T-helper 1 cell (primary cell): Measurements from ENCODE around the gene EFNA5.

Source experiments
- DNase-seq, 5 donors: peaks; one replicate each; pipeline ENCODE4 v3.0.0-alpha.2; 2012 to 2020

Gene EFNA5

DNA sequence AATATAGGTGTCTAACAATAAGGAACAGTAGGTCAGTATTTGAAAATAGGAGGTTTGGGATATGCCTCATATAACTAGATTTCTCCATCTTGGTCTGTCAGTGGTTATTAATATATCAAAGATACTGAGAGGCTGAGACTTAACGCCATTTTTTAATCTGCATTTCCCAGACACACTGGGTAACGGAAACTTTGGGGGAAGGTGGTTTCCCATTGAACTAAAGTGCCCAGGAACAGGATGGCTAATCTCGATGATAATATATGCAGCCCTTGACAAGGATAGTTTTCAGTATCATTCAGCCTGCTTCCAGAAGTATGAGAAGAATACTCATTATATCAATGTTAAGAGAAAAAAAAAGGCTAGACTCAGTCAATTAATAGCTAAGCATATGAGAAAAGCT is 30.7 kb downstream of the EFNA5 start:
- no peak for DNase-seq

DNA sequence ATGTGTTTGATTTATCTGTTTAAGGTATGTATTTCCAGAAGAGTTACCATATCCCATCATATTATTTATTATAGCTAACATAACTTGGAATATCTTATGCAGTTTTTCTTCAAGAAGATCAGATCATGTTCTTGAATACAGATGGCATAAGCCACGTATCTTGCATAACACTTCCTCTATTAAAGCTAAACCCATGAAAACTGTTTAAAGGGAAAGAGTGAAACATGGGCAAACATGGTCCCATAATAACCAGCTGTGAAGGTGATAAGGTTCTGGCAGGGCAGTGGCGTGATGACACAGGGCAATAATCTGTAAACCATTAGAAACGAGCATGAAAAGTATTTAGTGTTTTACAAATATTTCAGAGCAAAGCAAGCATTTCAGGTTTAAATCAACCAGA is 34.2 kb downstream of the EFNA5 start:
- DNase-seq, result no peak

DNA sequence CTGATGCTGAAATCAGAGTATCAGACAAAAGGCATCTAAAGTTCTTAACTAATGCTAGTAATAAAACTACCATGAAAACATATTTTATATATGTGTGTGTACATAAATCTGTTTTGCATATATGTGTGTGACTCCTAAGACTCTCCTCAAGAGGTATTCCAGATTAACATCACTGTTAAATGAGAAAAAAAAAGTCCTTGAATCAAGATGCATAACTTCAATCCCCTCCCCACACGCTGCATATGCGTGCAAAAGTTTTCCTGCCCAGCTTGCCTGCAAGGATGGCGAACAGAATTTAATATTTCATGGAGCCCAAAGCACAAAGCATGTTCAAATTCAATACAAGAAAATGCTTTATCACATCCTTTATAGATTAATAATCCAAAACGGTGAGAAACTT is 34.7 kb downstream of the EFNA5 start:
- DNase-seq, result no peak

DNA sequence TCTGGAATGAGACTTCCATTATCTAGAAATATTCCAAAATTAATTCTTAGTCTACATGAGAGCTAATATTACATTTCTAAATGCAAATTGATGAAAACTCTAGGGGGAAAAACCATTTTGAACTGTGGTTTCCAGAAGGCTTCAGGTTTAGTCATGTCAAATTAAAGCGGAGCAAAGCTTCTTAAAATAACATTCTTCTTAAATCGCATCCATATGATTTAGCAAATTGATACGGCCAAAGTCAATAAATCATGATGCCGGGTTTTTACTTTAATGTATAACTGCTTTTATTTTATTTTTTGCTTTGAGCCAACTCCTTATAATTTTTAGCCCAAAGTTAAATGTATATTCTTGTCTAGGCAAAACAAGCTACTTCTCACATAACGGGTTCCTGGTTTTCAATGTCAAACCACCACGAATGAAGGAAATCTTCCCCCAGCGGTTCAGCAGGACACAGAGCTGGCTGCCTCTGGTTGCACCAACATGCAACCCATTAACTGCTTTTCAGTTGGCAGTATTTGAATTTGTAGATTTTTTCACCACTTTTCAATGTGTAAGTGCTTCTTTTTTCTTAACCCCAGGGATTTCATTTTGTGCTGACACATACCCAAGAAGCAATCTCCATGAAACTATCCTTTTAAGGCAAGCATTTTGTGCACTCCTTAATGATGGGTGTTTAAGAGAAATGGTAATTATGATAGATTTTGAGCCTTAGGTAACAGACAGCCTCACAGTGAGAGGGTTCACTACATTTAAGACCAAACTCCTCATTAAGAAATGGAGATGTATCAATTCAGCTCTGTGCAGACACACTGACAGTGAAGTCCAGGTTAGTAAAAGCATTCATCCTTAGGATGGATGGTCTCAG is 35.5 kb downstream of the EFNA5 start:
- DNase-seq, result no peak

DNA sequence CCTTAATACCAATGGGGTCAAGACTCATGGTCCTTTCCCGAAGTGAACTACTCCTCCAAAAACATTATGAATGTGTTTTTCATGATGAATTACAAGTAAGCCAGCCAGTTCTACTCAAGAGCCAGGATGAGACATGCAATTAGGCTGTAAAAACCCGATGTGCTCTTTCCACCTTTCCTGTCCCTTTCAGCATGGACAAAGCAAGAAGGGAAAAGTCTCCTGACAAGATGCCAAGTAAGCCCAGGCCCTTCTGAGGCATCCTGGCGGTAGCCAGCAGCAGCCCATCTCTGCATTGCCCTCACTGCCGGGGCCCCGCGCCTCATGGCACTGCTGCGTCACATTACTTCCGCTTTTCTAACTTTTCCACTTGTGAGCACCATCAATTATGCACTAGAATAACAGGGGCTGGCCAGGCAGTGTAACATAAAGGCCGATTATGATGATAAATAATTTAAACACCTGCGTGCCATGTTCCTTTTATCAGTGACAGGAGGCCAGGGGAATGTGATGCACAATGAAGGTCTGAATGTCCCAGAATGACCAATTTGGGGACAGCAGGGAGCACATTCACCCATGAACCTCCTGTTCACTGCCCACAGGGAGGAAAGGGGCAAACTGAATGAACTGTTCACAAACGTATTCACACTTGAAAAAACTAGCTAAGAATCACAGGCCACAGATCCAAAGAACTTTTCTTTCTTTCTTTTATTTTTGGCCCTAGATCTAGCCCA is 37.4 kb downstream of the EFNA5 start:
- no peak for DNase-seq

DNA sequence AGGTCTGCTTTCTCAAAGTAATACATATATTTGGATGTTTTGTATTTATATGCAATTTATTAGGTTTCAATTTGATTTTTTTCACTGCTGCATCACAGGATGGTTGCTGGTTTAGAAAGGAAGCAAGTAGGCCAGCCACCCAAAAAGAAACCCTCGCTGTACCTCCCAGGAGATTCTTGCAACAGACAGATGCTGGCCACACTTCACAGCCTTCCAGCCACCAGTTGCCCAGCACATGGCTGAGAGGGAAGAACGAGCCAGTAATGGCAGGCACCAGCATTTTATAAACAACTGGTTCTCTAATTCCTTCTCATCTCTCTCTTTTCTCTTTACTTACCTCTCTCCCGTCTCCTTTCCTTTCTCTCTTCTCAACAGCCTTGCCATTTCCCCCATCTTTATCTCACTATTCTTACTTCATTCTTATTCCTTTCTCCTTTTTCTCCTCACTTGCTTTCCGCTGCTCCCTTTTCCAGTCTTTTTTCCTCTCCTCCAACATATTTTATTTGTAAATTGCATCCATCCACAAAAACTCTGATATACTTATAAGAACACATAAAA is 38.9 kb downstream of the EFNA5 start:
- no peak for DNase-seq

DNA sequence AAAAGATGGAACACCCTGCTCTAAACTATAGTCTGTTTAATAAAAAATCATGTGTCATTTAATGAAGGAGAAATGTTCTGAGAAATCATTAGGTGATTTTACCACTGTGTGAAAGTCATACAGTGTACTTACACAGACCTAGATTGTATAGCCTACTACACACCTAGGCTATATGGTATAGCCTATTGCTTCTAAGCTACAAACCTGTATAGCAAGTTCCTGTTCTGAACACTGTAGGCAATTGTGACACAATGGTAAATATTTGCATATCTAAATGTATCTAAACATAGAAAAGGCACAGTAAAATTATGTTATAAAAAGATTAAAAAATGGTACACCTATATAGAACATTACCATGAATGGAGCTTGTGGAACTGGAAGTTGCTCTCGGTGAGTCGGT is 40.6 kb downstream of the EFNA5 start:
- no peak for DNase-seq

DNA sequence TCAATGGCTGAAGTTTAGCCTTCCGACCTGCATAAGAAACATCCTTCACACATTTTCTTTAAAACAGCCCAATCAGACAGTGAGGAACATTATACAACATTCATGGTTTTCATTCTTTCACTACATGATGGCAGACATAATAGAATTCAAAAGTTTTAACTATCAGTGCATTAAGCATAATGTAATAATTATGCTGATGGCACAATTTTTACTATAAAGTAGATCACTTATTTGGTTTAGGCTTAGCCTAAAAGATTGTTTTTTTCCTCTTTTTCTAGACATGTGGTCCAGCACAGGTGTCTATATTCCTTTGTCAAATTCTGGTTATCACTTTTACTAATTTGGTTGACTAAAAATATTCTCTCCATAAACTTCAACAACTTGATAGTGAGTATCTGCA is 46.5 kb downstream of the EFNA5 start:
- no peak for DNase-seq

DNA sequence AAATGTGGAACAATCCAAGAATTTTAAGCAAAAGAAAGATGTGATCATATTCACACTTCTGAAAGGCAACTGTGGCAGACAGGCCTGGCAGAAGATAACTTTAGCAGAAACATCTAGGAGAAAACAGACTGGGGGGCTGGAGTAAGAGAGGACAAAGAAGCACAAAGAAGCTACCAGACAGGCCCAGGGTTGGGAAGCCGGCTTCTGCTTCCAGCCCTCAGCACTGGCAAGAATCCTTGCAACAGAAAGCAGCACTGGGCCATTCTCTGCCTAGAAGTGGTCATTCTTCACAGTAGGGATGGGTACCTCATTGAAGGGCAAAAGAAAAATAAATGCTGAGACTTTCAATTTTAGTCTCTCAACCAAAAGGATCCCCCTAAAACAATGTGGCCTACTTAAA is 49.6 kb downstream of the EFNA5 start:
- no peak for DNase-seq

DNA sequence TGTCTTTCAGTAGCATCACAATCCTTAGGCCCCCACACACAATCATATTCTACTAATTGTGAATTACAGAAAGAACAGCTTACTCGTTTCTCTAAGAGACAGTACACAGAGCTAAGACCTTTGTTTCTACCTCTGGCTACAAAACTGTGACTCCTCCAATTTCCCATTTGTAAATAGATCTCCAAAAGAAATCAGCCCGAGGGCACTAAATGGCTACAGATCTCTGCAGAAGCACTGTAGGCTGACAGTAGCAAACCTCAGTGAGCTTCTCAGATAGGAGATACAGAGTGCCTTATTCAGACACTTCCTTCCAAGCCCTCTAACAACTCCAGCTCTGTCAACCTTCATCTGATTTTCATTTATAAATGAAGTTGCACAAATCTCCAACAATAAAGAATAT is 51.0 kb downstream of the EFNA5 start:
- DNase-seq, result no peak

DNA sequence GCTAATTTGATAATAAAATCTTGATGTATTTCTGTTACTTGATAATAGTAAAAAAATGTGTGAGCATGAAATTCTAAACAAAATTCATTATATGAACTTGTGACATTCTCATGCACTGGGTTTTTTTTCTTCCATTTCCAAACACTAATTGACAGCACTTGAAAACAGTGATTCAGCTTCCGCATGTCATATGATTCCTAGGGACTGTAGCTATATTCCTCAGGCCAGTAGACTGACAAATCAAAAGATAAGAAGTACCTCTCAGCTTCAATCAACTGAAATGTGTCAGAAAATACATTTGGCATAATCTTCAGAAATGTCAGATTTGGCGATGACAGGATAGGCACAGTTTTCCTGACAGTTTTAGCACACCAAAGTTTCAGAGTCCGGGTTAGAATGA is 52.5 kb downstream of the EFNA5 start:
- DNase-seq, result no peak

DNA sequence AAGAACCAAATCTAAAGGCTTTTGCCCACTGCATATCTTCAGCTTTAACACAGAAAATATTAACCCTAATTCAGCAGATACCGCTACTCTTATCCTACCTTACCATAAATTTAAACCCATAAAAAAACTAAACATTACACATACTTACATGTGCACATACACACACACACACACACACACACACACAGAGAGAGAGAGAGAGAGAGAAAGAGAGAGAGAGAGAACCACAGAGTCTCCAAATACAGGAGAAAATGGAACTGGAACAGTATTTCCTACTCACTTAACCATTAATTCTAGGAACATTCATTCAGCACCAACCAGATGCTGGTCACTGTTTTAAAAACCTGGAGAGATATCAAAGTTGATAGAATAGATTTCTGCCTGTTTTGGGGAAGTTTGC is 53.7 kb downstream of the EFNA5 start:
- DNase-seq, result no peak

DNA sequence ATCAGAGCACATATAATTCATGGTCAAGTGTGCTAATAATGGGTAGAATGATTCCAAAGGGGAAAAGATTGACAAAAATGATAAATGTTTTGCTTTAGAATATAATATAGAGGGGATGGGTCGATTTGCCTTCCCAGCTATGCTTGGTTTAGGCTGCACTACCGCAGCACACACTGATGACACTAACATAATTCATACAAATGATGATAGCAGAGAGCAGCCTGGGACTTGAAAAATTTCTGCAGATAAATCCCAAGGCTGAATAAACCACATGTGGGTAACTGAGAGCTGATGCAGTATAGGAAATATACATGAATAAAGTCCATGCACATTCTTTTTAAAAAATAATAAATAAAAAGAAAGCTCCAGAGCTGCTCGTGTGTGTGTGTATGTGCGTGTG is 54.5 kb downstream of the EFNA5 start:
- no peak for DNase-seq

DNA sequence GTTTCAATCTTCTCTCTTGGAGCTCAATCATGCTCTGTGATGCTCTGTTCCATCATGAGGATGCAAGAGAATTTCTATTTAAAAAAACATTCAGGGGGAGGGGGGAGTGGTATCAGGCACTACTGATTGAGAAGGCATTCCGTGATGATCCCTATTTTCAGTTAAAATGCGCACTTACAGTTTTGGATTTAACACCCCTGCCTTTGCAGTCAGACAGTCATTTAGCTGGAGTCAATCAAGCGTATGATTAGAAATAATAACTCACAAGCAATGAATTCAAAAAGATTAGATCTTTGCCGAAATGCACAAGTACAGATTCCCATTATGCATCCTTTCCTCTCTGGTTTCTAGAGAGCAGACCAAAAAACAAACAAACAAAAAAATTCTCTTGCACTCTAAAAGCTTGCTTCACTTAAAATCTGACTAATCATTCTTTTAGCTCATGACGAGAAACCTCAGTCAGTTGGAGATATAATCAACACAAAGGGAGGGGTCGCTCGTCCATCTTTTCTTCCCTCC is 55.4 kb downstream of the EFNA5 start:
- DNase-seq, result no peak

DNA sequence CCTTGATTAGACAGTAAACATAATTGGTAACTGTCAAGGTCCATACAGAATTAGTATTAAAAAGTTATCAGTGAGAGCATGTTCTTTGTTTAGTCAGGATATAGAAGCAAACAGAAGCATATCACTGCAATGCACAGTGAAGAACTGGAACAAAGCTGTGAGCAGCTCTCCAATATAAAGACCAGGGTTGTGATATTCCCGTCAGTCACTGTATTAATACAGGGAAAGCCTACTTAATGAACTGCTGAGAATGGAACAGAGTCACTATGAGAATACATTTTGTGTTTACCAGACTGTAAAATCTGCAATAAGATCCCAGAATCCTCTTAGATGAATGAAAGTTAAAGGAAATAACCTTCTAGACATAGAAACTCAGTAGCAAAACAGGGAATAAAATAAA is 58.2 kb downstream of the EFNA5 start:
- DNase-seq, result no peak

DNA sequence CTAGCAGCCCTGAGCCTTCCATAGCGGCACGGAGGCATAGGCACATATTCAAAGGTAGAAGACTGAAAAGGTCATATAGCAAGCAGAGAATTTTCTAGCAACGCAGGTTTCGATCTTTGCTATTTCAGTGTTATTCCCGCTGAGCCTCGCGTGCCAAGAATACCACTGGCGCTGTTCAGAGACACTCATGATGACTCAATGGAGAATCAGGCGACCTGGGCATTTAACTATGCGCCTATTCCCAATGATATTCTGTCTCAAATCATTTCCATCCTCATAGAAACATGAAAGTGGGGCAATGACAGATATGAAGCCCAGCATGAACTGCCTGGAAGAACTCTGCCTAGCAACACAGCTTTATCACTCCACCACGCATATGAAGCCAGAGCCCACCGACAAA is 59.9 kb downstream of the EFNA5 start:
- DNase-seq, result no peak

DNA sequence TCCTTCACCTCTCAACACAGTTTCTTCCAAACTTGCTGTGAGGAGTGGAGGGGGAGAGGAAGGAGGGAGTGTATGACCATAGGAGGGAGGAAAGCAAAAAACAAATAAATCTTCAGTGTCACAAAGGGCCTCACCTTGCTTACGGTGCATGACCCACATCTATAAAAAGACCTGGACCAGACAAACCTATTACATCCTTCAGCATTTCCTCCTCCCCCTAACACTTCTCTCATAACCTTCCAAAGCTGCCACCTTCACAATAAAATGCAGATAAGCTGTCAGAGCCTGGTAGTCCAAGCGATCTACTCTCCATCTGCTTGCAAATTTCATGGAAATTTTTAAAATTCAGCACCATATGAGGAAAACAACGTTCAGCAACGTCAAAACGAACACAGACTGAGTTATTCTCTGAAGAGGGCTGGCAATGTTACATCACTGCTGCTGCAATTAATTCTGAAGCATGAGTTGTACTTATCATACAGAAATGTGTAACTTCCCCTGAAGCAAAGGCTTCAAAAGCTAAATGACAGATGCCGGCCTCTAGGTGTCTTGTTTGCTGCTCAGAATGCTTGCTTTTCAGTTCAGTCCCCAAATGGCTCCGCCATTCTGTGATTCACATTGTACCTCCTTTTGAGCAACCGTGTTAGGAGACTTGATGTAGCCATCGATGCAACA is 62.9 kb downstream of the EFNA5 start:
- DNase-seq, result no peak

DNA sequence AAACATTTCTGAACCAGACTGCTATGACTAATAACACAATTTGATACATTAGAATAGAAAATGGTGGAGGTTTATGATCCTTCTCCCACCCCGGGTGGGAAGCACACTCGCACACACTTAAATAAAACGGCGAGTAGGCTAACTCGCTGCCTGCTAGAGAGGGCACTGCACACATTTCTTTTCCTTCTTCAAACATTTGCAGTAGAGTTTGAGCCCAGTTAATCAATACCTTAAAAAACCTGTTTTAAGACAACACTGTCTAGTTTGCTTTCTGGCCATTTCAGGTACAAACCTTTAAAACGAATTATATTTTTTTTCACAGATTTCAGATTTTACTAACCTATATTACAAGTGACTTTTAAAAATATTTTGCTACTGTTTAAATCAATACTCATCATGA is 63.5 kb downstream of the EFNA5 start:
- DNase-seq, result no peak

DNA sequence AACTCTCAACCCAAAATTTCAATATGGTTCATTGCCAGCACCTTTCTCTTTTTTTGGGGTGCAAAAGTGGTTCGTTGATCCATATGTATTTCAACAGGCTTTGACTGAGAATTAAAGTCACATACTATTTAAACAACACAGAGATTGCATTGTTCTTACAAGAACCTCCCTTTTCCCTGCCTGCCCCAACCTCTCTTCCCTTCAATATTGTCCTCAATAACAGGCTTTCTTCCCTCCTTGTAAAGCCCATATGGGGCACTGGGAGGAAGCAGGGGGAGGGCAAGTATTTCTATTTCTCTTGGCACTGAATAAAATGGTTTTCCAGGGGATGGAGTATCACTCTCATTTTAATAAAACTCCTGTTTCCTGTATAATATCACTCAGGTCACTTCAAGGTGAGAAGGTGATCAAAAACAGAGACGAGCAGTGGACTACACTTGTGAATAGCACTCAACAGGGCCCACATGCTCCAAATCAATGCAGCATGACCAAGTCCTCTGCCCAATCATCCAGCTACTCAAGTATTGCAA is 65.1 kb downstream of the EFNA5 start:
- DNase-seq, result no peak

DNA sequence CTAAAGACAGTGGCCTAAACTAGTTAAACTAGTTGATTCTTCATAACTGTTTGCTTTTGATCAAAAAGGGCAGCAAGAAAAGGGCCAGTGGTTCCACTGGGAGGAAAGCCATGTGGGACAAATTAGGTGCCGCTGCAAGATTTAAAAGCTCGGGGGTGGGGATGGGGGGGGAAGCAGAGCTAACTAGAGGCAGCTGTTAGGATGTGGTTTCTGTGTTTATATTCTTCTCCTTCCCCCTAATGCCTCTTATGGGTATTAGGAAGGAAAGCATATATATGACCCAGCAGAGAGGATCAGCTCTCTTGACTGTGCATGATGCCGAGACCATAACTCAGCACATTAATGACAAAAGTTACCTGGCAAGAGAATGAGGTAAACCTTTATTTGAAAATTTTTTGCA is 65.7 kb downstream of the EFNA5 start:
- no peak for DNase-seq

DNA sequence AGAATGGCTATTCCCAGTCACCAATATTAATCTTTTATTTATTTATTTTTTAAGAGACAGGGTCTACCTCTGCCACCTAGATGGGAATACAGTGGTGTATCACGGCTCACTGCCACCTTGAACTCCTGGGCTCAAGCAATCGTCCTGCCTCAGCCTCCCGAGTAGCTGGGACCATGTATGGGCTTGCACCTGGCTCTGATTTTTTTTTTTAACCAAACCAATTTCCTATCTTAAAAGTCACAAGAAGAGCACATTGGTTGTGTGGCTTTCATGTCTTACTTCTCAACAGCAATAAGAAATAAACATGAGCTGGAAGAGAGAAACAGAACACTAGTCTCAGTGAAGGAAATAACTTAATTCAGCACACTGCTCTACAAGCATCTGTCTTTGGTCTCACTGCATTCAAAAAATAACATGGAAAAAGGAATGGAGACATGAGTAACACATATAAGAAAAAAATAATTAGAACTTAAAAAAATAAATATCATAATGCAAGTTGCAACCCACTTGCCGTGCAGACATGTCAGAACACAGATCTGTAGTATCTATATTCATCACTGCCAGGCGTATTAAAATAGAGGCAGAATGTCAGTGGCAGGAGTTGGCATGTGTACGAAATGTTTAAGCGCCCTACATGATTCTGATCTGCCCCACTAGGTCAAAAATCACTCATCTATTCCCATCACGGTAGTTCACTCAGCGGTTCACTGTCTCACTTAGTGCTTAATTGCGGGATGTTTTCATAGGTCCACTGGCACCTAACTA is 66.4 kb downstream of the EFNA5 start:
- no peak for DNase-seq

DNA sequence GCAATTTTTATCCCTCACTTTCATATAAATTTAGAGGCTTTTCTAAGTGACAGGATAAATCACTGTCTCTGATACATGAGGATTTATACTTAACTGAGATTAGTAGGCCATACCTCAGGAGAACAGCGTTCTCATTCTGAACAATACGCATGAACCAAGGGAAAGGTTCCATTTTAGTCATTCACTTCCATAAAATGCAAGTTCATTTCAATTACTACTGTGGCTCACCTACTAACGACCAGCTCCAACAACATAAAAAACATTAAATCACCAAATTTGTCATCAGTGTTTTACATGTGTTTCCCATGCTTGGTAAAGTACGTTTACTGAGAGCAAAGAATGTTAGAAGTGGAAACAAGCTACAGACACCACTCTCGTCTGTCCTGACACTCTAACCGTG is 67.4 kb downstream of the EFNA5 start:
- DNase-seq, result no peak
